PC-9 (cell line): Measurements from ENCODE around the gene AP1S2.

ENCODE experiments used
- EZH2 ChIP-seq: fragments of 200-600 bp; sonication (generic); IDR thresholded peaks from 2 replicates; pipeline ENCODE4 v1.8.0; 2017; ENCODE audit warnings: antibody characterized with exemption, low read depth
- TF ChIP-seq, protein P1 (sequence below): fragments of 200-600 bp; sonication (generic); conservative IDR thresholded peaks from 2 replicates; pipeline ENCODE4 v1.6.1; 2017; ENCODE audit warnings: mixed run types, antibody characterized with exemption, mild to moderate bottlenecking, moderate library complexity

DNA sequence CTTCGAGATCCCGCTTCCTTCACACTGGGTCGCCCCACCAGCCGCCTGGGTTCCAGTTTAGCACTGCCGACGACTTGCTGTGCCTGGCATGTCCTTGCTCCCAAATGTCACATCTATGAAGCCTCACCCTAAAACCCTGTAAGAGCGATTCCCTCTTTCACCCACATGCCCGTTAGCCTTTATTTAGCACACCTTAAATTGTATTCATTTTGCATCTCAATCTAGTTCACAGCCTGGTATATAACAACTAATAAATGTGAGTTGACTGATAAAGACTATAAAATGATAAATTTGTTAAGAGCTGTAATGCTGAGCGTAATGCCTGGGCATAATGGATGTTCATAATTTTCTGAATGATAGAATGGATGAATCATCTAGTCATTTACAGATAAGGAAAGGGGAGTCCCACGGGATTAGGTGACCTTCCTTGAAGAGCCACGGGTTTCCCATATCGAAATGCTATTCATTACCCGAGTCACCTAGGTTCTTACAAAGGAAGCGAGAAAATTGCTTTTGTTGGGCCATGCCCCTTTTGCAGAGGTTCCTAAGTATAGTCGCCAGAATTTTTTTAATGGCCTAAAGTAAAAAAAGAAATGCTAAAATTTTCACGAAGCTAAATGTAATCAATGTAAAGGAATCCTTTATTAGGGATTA lies 1.1 kb upstream of the AP1S2 start:
- TF ChIP-seq, protein P1, sequence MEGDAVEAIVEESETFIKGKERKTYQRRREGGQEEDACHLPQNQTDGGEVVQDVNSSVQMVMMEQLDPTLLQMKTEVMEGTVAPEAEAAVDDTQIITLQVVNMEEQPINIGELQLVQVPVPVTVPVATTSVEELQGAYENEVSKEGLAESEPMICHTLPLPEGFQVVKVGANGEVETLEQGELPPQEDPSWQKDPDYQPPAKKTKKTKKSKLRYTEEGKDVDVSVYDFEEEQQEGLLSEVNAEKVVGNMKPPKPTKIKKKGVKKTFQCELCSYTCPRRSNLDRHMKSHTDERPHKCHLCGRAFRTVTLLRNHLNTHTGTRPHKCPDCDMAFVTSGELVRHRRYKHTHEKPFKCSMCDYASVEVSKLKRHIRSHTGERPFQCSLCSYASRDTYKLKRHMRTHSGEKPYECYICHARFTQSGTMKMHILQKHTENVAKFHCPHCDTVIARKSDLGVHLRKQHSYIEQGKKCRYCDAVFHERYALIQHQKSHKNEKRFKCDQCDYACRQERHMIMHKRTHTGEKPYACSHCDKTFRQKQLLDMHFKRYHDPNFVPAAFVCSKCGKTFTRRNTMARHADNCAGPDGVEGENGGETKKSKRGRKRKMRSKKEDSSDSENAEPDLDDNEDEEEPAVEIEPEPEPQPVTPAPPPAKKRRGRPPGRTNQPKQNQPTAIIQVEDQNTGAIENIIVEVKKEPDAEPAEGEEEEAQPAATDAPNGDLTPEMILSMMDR, result no peak
- TF ChIP-seq EZH2, result no peak
